Effector memory CD4-positive, alpha-beta T cell (primary cell): ENCODE data around the gene SLC40A1.

ENCODE experiments used
- DNase-seq, 3 donors: peaks; one replicate each; pipeline ENCODE4 v3.0.0-alpha.2; 2020
- H3K27ac ChIP-seq: 2 replicates; pipeline ENCODE4 v1.7.0; 2013; ENCODE audit warnings: mild to moderate bottlenecking, low read length, moderate library complexity; ENCODE audit not compliant: insufficient read depth, poor library complexity, severe bottlenecking
- H3K27me3 ChIP-seq: replicated peaks from 2 replicates; pipeline ENCODE4 v1.7.0; 2013; ENCODE audit warnings: mild to moderate bottlenecking, low read length; ENCODE audit not compliant: insufficient read depth, control insufficient read depth, poor library complexity, severe bottlenecking
- H3K36me3 ChIP-seq: 2 replicates; pipeline ENCODE4 v1.7.0; 2013; ENCODE audit warnings: mild to moderate bottlenecking, low read length, moderate library complexity; ENCODE audit not compliant: control insufficient read depth, insufficient read depth
- H3K4me1 ChIP-seq: 2 replicates; pipeline ENCODE4 v1.7.0; 2013; ENCODE audit warnings: low read length, mild to moderate bottlenecking; ENCODE audit not compliant: control insufficient read depth, insufficient read depth, poor library complexity, severe bottlenecking
- H3K4me3 ChIP-seq: 2 replicates; pipeline ENCODE4 v1.7.0; 2013; ENCODE audit warnings: low read length, low read depth, mild to moderate bottlenecking; ENCODE audit not compliant: insufficient read depth, poor library complexity, severe bottlenecking
- H3K9me3 ChIP-seq: 2 replicates; pipeline ENCODE4 v1.7.0; 2013; ENCODE audit warnings: mild to moderate bottlenecking, low read length, moderate library complexity; ENCODE audit not compliant: control insufficient read depth

The SLC40A1 gene

GRCh38 chr2:189574793-189575475 lies 5.7 kb downstream of the SLC40A1 start:
- H3K27ac ChIP-seq = peak overlapping the region; percentile 1
- DNase-seq = no peak
- no peaks in the 10 kb centered on the region for H3K36me3 ChIP-seq
- peaks cover 15% of the 10 kb centered on the region for H3K4me1 ChIP-seq
- no peaks in the 10 kb centered on the region for H3K27me3 ChIP-seq
- no peak overlapping the region for H3K4me3 ChIP-seq
- H3K9me3 ChIP-seq = no peaks in the 10 kb centered on the region

GRCh38 chr2:189570570-189571031 lies 10.0 kb downstream of the SLC40A1 start:
- peaks cover 15% of the 10 kb centered on the region for H3K4me1 ChIP-seq
- H3K4me3 ChIP-seq = no peak overlapping the region
- H3K27me3 ChIP-seq = no peaks in the 10 kb centered on the region
- DNase-seq = no peak
- peaks cover under 1% of the 10 kb centered on the region for H3K36me3 ChIP-seq
- no peaks in the 10 kb centered on the region for H3K9me3 ChIP-seq
- H3K27ac ChIP-seq = no peak overlapping the region

- peaks cover 10% of the 10 kb centered on the region for H3K36me3 ChIP-seq
- DNase-seq = no peak
- H3K4me1 ChIP-seq = peaks cover 12% of the 10 kb centered on the region
- no peaks in the 10 kb centered on the region for H3K9me3 ChIP-seq
- no peak overlapping the region for H3K27ac ChIP-seq
- no peak overlapping the region for H3K4me3 ChIP-seq
- no peaks in the 10 kb centered on the region for H3K27me3 ChIP-seq
Observed at GRCh38 chr2:189569295-189569910, 11.2 kb downstream of the SLC40A1 start.

GRCh38 chr2:189566046-189566445 lies 14.5 kb downstream of the SLC40A1 start:
- peaks cover 17% of the 10 kb centered on the region for H3K36me3 ChIP-seq
- DNase-seq = no peak
- no peak overlapping the region for H3K4me3 ChIP-seq
- H3K9me3 ChIP-seq = no peaks in the 10 kb centered on the region
- no peak overlapping the region for H3K27ac ChIP-seq
- H3K27me3 ChIP-seq = no peaks in the 10 kb centered on the region
- peaks cover 17% of the 10 kb centered on the region for H3K4me1 ChIP-seq

GRCh38 chr2:189561371-189562038 lies 19.1 kb downstream of the SLC40A1 start:
- no peak overlapping the region for H3K4me3 ChIP-seq
- H3K36me3 ChIP-seq = peaks cover 17% of the 10 kb centered on the region
- DNase-seq = no peak
- peaks cover 10% of the 10 kb centered on the region for H3K4me1 ChIP-seq
- H3K27me3 ChIP-seq = no peaks in the 10 kb centered on the region
- no peaks in the 10 kb centered on the region for H3K9me3 ChIP-seq
- no peak overlapping the region for H3K27ac ChIP-seq

GRCh38 chr2:189560273-189560586 lies 20.4 kb downstream of the SLC40A1 start:
- H3K36me3 ChIP-seq = peaks cover 13% of the 10 kb centered on the region

GRCh38 chr2:189559579-189560272 lies 20.9 kb downstream of the SLC40A1 start:
- peaks cover 10% of the 10 kb centered on the region for H3K4me1 ChIP-seq
- no peaks in the 10 kb centered on the region for H3K27me3 ChIP-seq
- no peaks in the 10 kb centered on the region for H3K9me3 ChIP-seq
- DNase-seq = no peak
- no peak overlapping the region for H3K27ac ChIP-seq
- peaks cover 8% of the 10 kb centered on the region for H3K36me3 ChIP-seq
- no peak overlapping the region for H3K4me3 ChIP-seq

More at GRCh38 chr2:189560273-189560586, 20.4 kb downstream of the SLC40A1 start:
- no peak overlapping the region for H3K27ac ChIP-seq
- no peaks in the 10 kb centered on the region for H3K27me3 ChIP-seq
- DNase-seq = no peak
- no peak overlapping the region for H3K4me3 ChIP-seq
- H3K9me3 ChIP-seq = no peaks in the 10 kb centered on the region
- peaks cover 10% of the 10 kb centered on the region for H3K4me1 ChIP-seq

- Histone ChIP-seq H3K9me3 (no peaks in the 10 kb centered on the region), H3K36me3 (peaks cover 3% of the 10 kb centered on the region), H3K4me1 (peaks cover 10% of the 10 kb centered on the region), H3K27me3 (no peaks in the 10 kb centered on the region), H3K27ac (no peak overlapping the region), H3K4me3 (no peak overlapping the region)
- no peak for DNase-seq
Observed at GRCh38 chr2:189558516-189559272, 21.9 kb downstream of the SLC40A1 start.

- Histone ChIP-seq H3K4me1 (peaks cover 10% of the 10 kb centered on the region), H3K27ac (no peak overlapping the region), H3K36me3 (no peaks in the 10 kb centered on the region), H3K9me3 (no peaks in the 10 kb centered on the region), H3K27me3 (no peaks in the 10 kb centered on the region), H3K4me3 (no peak overlapping the region)
- no peak for DNase-seq
Observed at GRCh38 chr2:189557373-189557772, 23.2 kb downstream of the SLC40A1 start.
